D721Med (cell line): ENCODE data around the gene CHURC1.

Experiments used
- DNase-seq: peaks from one replicate; pipeline ENCODE4 v3.0.0; 2011; ENCODE audit warnings: low spot score; ENCODE audit not compliant: insufficient read length
- FAIRE-seq: peaks from 2 replicates; lab custom pipeline; 2011; peaks lifted over from hg19 to GRCh38; lab: Jason Lieb, UNC
- TF ChIP-seq, protein P1 (sequence below): IDR thresholded peaks from 2 replicates; pipeline ENCODE4 v1.5.1; 2012; ENCODE audit warnings: mild to moderate bottlenecking, control low read depth; ENCODE audit not compliant: insufficient read depth; ENCODE audit errors: missing control alignments

CHURC1 gene

DNA sequence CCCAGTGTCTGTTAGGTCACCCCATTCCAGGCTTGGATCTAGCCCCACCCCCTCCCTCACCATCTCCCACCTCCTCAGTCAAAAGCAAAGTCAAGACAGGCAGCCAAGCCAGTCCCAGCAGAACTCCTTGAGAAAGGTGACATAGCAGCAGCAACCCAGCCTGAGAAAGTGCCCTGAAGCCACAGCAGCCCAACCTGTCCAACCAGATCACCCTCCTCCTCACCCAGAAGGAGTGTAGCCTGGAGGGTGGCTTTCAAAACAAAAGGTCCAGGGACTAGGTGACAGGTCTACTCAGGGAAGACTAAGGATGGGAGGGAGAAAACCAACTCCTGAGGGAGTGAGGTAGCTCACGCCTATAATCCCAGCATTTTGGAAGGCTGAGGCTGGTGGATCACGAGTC lies 52.7 kb downstream of the CHURC1 start:
- DNase-seq = no peak
- no peak for FAIRE-seq
- TF ChIP-seq, protein P1, sequence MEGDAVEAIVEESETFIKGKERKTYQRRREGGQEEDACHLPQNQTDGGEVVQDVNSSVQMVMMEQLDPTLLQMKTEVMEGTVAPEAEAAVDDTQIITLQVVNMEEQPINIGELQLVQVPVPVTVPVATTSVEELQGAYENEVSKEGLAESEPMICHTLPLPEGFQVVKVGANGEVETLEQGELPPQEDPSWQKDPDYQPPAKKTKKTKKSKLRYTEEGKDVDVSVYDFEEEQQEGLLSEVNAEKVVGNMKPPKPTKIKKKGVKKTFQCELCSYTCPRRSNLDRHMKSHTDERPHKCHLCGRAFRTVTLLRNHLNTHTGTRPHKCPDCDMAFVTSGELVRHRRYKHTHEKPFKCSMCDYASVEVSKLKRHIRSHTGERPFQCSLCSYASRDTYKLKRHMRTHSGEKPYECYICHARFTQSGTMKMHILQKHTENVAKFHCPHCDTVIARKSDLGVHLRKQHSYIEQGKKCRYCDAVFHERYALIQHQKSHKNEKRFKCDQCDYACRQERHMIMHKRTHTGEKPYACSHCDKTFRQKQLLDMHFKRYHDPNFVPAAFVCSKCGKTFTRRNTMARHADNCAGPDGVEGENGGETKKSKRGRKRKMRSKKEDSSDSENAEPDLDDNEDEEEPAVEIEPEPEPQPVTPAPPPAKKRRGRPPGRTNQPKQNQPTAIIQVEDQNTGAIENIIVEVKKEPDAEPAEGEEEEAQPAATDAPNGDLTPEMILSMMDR = no peak

DNA sequence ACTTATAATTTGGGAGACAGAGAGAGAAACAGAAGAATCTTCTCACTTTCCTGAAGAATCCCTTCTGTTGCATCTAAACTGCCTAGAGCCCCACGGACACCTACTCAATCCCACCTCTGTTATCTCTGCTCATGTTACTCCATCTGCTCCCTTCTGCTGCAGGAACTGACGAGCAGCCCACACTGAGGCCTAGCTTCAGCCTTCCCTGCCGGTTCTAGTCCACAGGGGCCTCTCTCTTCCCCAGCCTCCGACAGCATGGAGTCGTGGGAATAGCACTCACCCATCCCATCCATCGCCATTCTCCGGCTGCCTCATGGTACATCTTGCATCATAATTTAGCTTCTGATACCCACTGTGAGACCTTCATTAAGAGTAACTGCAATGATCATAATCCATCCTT lies 53.9 kb downstream of the CHURC1 start:
- no peak for DNase-seq

DNA sequence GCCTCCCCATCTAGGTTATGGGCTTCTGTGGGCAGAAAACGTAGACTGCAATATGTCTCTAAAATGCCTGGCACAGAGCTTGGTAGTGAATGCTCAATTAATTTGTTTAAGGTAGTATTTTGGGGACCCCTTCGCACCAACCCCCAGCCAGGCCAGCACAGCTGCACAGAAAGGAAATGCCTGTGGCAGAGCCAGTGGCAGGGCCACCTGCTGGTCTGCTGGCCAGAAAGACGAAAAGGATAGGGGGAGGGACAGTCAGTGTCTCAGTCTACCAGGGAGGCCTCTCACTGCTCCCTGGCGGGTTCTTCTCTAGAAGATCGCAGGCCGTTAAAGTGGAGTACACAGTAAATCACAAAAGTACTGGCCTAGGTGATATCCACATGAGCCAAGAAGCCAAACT lies 54.4 kb downstream of the CHURC1 start:
- no peak for FAIRE-seq
- no peak for DNase-seq
- TF ChIP-seq, protein P1 = no peak

More for the DNA sequence above, 53.9 kb downstream of the CHURC1 start:
- TF ChIP-seq, protein P1 = no peak
- FAIRE-seq = no peak

DNA sequence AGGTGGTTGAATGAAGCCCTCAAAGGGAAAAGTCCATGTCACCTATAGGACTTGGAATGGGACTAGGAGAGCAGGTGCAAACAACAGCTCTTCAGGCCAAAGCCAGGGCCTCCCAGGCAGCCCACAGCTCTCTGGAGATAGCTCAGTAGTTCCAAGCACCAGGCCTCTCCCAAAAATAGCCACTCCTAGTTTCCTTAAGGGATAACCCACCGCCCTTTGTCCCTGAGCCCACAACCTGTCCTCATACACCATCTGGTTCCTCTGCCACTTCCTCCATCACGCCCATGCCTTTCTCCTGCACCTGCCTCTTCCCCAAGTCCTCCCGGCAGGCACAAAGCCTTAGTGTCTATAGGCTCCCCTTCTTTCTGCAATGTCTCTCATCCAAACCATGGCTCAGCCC lies 55.8 kb downstream of the CHURC1 start:
- DNase-seq = no peak
- no peak for FAIRE-seq
- TF ChIP-seq, protein P1 = no peak

DNA sequence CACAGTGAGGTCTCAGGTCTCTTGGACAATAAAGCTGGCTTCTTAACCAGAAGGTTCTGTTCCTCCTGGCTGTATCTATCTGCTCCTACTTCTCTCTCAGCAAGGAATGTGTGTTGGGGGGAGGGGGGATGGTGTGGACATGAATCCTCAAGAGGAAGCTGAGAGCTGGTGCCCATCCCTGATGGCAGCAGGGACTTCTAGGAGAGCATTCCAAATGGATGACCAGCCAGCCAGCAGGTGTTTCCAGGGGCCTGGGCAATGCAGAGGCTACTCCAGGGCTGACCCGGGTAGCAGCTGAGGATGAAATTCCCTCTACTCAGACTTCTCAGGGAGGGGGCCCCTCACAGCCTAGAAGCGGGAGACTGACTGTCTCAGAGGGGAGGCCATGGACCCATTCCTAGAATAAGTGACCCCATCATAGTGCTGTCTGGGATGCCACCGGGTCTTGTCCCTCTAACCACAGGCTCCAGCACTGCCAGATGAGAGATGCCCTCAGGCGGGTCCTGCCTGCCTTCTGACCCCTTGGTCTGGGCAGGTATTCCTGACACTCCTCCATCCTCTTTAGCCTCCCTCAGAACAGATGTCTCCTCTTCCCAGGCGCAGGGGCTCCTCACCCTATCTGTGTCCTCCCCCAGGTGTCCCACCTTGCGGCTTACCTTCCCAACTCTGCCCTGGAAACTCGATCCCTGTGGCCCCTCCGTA lies 56.7 kb downstream of the CHURC1 start:
- TF ChIP-seq, protein P1 = no peak
- no peak for DNase-seq
- no peak for FAIRE-seq

- FAIRE-seq (no peak), DNase-seq (no peak)
- TF ChIP-seq, protein P1 = no peak
Measured at GRCh38 chr14:64971491-64971942, 57.3 kb downstream of the CHURC1 start.

DNA sequence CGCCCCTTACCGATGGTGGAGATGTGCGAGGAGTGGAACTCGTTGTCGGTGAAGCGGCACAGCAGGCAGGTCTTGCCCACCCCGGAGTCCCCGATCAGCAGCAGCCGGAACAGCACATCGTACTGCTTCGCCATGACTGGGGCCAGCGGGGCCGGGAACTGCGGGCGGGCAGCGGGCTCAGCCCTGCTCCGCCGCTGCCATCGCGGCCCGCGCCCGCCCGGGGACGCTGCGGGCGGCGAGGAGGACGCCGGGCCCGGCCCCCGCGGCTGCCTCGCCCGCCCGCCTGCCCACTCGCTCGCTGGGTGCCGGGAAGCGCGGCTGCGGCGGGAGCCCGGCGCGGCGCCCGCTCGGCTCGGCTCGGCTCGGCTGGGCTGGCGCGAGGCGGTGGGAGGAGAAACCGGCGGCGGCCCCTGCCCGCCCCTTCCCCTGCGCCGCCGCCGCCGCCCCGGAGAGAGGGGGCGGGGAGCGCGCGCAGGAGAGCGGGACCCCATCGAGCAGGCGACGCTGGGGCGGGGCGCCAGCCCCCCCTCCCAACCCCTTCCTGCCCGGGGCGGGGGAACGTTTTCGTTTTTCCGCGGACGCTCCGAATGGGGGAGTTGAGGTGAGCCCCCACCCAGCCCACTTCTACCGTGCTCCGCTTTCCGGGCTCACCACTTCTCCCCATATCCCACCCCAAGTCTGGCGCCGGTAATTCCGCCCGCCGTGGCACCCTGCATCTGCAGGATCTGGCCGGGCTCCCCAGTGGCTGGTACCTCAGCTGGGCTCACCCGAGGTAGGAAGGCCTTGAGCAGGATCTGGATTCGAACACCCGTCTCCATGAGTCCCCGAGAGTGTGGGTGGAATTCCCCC lies 57.9 kb downstream of the CHURC1 start, which contains the start of gene RAB15:
TSS of gene RAB15 (minus strand) at position 394 of the 849 bp plus-strand sequence. CDS start at position 134, 260 bp downstream.
- FAIRE-seq = no peak
- TF ChIP-seq, protein P1 = no peak
- DNase-seq = no peak
